RWPE2 (cell line): ENCODE measurements around the gene OR10J1.
A peak's percentile ranks its signal among the peaks of the same experiment; 100 is the strongest.

Experiments
- ATAC-seq: fragments of 200-7000 bp; cut with Tn5 transposase; 3 replicates; pipeline ENCODE4 v1.9.1; 2021; ENCODE audit warnings: low read depth
- DNase-seq: peaks from one replicate; pipeline ENCODE4 v3.0.0-alpha.2; 2020; ENCODE audit warnings: low spot score
- H3K27ac ChIP-seq: fragments of 450-650 bp; 2 replicates; pipeline ENCODE4 v1.5.1; 2017; ENCODE audit warnings: mild to moderate bottlenecking; ENCODE audit not compliant: poor library complexity, severe bottlenecking
- H3K27me3 ChIP-seq: fragments of 250-450 bp; sonication (Bioruptor Pico); 2 replicates; pipeline ENCODE4 v1.5.1; 2021; ENCODE audit warnings: mild to moderate bottlenecking, moderate library complexity; ENCODE audit not compliant: insufficient read depth, poor library complexity, severe bottlenecking
- H3K36me3 ChIP-seq: fragments of 250-450 bp; sonication (Bioruptor Pico); 2 replicates; pipeline ENCODE4 v1.5.1; 2020; ENCODE audit warnings: low read depth, mild to moderate bottlenecking, moderate library complexity
- H3K4me1 ChIP-seq: fragments of 250-450 bp; sonication (Bioruptor Pico); 2 replicates; pipeline ENCODE4 v1.5.1; 2021; ENCODE audit warnings: mild to moderate bottlenecking, moderate library complexity; ENCODE audit not compliant: insufficient read depth, poor library complexity, severe bottlenecking
- H3K4me3 ChIP-seq: fragments of 250-450 bp; sonication (Bioruptor Pico); 2 replicates; pipeline ENCODE4 v1.5.1; 2021; ENCODE audit warnings: mild to moderate bottlenecking, moderate library complexity; ENCODE audit not compliant: severe bottlenecking
- H3K9me3 ChIP-seq: fragments of 250-450 bp; sonication (Bioruptor Pico); 2 replicates; pipeline ENCODE4 v1.5.1; 2021; ENCODE audit warnings: mild to moderate bottlenecking, moderate library complexity; ENCODE audit not compliant: severe bottlenecking
- CTCF ChIP-seq: fragments of 450-650 bp; IDR thresholded peaks from one replicate; pipeline ENCODE4 v1.5.1; 2017; ENCODE audit warnings: mild to moderate bottlenecking, moderate library complexity; ENCODE audit not compliant: poor library complexity, severe bottlenecking

OR10J1 gene

DNA sequence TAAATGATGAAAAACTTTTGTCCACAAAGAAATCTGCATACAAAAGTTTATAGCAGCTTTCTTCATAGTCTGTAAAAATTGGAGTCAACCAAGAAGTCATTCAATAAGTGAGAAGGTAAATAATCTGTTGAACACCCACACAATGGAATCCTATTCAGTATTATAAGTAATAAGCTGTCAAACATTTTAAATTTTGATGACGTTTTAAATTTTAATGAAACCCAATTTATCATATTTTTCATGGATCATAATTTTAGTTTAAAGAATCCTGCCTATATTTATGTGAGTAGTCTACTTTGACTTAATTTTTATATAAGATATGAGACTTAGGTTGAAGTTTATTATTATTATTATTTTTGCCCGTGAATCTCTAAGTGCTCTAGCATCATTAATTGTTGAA lies 20.0 kb downstream of the OR10J1 start:
- no peaks in the 10 kb centered on the region for H3K36me3 ChIP-seq
- no peaks in the 10 kb centered on the region for H3K27me3 ChIP-seq
- H3K9me3 ChIP-seq, result no peaks in the 10 kb centered on the region
- no peak overlapping the region for H3K4me3 ChIP-seq
- no peak for ATAC-seq
- no peak overlapping the region for H3K27ac ChIP-seq
- no peak for TF ChIP-seq CTCF
- no peak for DNase-seq
- no peaks in the 10 kb centered on the region for H3K4me1 ChIP-seq

DNA sequence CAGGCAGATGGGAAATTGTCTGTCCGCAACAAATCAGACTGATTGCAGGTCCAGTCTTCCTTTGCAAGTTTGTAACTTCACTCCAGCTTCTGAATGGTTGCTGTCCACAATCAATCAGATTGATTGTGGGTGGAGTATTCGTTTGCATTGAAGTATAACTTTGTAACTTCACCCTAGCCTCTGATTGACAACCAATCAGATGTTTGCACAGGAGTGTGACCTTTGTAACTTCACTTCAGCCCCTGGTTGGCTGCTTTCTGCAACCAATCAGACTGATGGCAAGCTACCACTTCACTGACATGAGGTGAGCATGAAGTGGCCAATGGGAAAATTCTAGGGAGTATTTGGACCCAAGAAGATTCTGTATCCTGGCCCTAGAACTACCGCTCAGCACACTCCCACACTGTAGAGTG lies 25.7 kb downstream of the OR10J1 start:
- H3K4me1 ChIP-seq, result no peaks in the 10 kb centered on the region
- no peaks in the 10 kb centered on the region for H3K9me3 ChIP-seq
- no peak for TF ChIP-seq CTCF
- H3K27ac ChIP-seq, result no peak overlapping the region
- ATAC-seq (no peak), DNase-seq (no peak)
- no peaks in the 10 kb centered on the region for H3K27me3 ChIP-seq
- no peak overlapping the region for H3K4me3 ChIP-seq
- no peaks in the 10 kb centered on the region for H3K36me3 ChIP-seq

DNA sequence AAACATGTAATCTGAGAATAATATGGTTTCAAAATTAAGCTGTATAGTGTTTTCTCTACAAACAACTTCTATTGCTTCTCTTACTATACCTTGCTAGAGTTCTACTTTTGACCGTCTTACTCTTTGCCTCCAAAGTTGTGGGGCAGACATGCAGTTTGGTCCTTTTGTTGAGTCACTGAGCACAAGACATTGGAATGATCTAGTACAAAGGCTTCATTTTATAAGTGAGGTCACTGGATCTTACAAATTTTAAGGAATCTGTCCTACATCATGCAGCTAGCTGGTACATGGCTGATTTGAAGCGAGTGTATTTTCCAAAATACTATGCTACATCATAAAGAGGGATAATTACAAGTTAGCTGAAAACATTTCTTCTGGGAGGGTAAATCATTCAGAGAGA lies 28.8 kb downstream of the OR10J1 start:
- Histone ChIP-seq H3K4me1 (peaks cover 10% of the 10 kb centered on the region), H3K4me3 (no peak overlapping the region), H3K9me3 (no peaks in the 10 kb centered on the region), H3K27ac (no peak overlapping the region), H3K36me3 (no peaks in the 10 kb centered on the region), H3K27me3 (no peaks in the 10 kb centered on the region)
- TF ChIP-seq CTCF, result no peak
- ATAC-seq (no peak), DNase-seq (no peak)

DNA sequence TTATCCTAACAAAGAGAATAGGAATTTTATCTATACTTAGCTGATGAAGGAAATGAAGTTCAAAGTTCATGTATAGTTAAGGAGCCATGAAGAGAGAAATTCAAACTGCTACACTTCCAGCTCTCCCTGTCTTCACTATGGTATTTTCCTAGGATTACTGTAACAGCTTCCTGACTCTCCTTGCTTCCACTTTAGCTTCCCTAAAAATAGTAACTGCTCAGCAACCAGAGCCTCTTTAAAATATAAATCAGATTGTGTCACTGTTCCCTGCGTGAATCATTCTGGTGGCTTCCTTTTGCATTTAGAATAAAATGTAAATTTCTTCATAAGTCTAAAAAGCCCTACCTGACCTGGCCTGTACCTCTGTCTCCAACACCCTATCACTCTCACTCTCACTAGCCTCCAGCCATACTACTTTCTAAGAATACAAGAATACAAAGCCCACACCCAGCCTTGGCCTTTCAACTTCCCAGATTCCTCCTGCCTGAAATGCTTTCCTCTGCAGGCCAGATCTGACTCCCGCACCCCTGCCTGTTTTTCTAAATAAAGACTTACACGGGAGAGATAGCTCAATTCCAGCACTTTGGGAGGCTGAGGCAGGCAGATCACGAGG lies 30.5 kb downstream of the OR10J1 start:
- H3K4me1 ChIP-seq, result peaks cover 14% of the 10 kb centered on the region
- H3K4me3 ChIP-seq, result no peak overlapping the region
- no peaks in the 10 kb centered on the region for H3K27me3 ChIP-seq
- no peaks in the 10 kb centered on the region for H3K9me3 ChIP-seq
- no peak overlapping the region for H3K27ac ChIP-seq
- no peaks in the 10 kb centered on the region for H3K36me3 ChIP-seq
- TF ChIP-seq CTCF, result no peak
- no peak for ATAC-seq
- no peak for DNase-seq

GRCh38 chr1:159473335-159473734 lies 33.8 kb downstream of the OR10J1 start:
- no peaks in the 10 kb centered on the region for H3K36me3 ChIP-seq
- no peak for TF ChIP-seq CTCF
- H3K9me3 ChIP-seq, result no peaks in the 10 kb centered on the region
- H3K27me3 ChIP-seq, result no peaks in the 10 kb centered on the region
- peaks cover 14% of the 10 kb centered on the region for H3K4me1 ChIP-seq
- peak; percentile 44; the same call in 2 of the 3 replicates for ATAC-seq
- no peak overlapping the region for H3K4me3 ChIP-seq
- no peak for DNase-seq
- H3K27ac ChIP-seq, result peak overlapping the region; percentile 68
